ENCODE results near the gene SULF2. TPM values are rescaled to one million over a fixed set of nuclear protein-coding genes. Genes with fewer than 3 reads are reported as not detected.

The SULF2 gene
- total RNA-seq, 1 donor from 2014 or later: 0.20 TPM

DNA sequence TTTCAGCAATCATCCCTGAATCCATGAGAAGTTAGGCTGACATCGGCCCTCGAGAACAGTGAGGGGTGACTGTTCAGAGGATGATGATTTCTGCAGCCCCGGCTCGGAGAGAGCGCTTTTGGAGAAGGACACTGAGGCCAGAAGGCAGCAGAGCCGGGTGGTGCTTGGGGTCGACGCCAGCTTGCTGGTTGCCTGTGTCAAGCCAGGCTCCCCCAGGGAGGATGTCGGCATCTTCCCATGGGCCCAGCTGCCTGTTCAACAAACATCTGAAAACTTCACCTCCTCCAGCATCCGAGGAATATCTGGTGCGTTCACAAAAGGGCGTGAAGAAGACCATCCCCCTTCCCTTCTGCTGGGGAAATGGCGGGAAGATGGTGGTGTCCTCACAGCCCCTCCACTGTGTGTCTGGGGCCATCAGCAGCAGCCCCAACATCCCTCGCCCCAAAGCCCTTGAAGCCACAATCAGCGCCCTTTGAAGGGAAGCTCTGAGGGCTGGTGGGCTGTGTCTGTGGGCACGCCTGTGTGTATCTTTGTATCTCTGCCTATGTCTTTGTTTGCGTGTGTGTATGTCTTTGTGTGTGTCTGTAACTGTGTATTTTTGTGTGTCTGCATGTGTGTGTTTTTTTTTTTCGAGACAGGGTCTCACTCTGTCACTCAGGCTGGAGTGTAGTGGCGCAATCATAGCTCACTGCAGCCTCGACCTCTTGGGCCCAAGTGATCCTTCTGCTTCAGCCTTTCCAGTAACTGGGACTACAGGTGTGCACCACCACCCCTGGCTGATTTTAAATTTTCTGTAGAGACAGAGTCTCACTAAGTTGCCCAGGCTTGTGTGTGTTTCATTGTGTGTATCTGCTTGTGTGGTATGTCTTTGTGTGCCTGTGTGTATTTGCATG is 97.9 kb downstream of the SULF2 start:
- peaks cover 2% of the 10 kb centered on the region for H3K27me3 Mint-ChIP-seq
- POLR2A ChIA-PET: no interaction called here
- intact Hi-C loops (cut with micrococcal nuclease): no loop called here

DNA sequence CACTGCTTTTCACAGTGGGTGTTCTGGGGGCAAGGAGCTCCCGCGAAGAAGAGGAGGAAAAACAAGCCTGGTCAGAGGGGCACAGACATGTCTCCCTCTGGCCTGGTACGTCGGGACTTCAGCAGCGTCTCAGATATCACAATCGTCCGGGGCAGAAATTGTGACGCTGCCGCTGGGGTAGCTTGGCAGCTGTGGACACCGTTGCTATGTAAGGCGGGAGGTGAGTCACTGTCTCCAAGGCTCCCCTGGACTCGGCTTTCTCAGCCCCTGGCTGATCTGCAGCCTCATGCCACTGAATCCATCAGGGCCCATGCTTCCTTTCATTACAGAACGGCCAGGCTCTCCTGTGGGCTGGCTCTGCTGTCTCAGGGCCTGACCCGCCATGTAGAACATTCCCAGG is 98.7 kb downstream of the SULF2 start:
- ATAC-seq (ENCODE audit: low read depth) (no peak), DNase-seq (no peak)
- peaks cover 2% of the 10 kb centered on the region for H3K27me3 Mint-ChIP-seq
- CTCF ChIA-PET: no interaction called here
- H3K36me3 Mint-ChIP-seq (ENCODE audit: low read depth): no peaks in the 10 kb centered on the region
- no peaks in the 10 kb centered on the region for H3K4me1 Mint-ChIP-seq
- TF ChIP-seq, protein P1, sequence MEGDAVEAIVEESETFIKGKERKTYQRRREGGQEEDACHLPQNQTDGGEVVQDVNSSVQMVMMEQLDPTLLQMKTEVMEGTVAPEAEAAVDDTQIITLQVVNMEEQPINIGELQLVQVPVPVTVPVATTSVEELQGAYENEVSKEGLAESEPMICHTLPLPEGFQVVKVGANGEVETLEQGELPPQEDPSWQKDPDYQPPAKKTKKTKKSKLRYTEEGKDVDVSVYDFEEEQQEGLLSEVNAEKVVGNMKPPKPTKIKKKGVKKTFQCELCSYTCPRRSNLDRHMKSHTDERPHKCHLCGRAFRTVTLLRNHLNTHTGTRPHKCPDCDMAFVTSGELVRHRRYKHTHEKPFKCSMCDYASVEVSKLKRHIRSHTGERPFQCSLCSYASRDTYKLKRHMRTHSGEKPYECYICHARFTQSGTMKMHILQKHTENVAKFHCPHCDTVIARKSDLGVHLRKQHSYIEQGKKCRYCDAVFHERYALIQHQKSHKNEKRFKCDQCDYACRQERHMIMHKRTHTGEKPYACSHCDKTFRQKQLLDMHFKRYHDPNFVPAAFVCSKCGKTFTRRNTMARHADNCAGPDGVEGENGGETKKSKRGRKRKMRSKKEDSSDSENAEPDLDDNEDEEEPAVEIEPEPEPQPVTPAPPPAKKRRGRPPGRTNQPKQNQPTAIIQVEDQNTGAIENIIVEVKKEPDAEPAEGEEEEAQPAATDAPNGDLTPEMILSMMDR (IDR thresholded peaks at IDR 0.05): no peak
- H3K27ac Mint-ChIP-seq: no peak overlapping the region
- no peak overlapping the region for H3K4me3 Mint-ChIP-seq
- POLR2A ChIA-PET: no interaction called here
- peaks cover 6% of the 10 kb centered on the region for H3K9me3 Mint-ChIP-seq
- intact Hi-C loops (cut with micrococcal nuclease): no loop called here

More for the DNA sequence above, 97.9 kb downstream of the SULF2 start:
- TF ChIP-seq, protein P1 (IDR thresholded peaks at IDR 0.05): no peak
- Mint-ChIP-seq H3K36me3 (ENCODE audit: low read depth) (no peaks in the 10 kb centered on the region), H3K4me1 (no peaks in the 10 kb centered on the region), H3K4me3 (no peak overlapping the region), H3K27ac (no peak overlapping the region), H3K9me3 (peaks cover 8% of the 10 kb centered on the region)
- ATAC-seq (ENCODE audit: low read depth) (no peak), DNase-seq (no peak)
- CTCF ChIA-PET: no interaction called here

DNA sequence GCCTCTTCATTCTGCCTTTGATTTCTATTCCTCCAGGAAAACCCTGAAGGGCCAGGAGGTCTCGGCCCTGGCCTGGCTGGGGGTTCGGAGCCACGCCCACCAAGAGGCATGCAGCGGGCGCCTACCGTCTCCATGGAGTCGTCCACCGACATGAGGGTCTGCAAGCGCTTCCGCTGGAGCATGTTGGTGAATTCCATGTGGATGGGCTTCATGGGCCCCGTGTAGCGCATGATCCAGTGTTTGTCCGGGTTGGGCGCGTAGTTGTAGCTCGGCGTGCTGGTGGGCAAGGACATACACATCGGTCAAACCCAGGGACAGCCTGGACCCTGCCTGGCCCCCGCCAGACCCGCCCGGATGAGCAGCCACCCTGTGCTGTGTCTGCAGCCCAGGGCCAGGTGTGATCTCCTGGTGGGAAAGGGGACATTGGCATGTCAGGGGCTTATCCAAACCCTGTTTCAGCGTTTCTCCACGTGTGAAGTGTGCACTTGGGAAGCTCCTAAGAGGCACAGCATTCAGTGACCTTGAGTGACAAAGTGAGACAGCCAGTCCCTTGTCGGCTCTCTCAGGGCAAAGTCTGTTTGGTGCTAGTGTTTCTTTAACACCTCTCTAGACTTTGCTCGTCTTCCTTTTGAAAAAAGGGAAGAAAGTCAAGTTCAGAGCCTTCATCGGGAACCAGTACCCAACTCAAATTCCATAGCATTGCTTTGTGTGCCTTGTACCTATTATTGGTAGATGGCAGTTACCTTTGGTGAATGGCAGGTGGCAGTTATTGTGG is 100.8 kb downstream of the SULF2 start:
- DNase-seq (no peak), ATAC-seq (ENCODE audit: low read depth) (no peak)
- TF ChIP-seq, protein P1 (IDR thresholded peaks at IDR 0.05): no peak
- intact Hi-C loops (cut with micrococcal nuclease): no loop called here
- CTCF ChIA-PET: interaction anchor here (1.3 kb wide), 1 partner anchor 936 kb away, joined by 4 read pairs; no protein-coding TSS in a partner anchor
- Mint-ChIP-seq H3K27ac (no peak overlapping the region), H3K4me3 (no peak overlapping the region), H3K36me3 (ENCODE audit: low read depth) (no peaks in the 10 kb centered on the region), H3K9me3 (no peaks in the 10 kb centered on the region), H3K4me1 (no peaks in the 10 kb centered on the region), H3K27me3 (no peaks in the 10 kb centered on the region)
- POLR2A ChIA-PET: no interaction called here

DNA sequence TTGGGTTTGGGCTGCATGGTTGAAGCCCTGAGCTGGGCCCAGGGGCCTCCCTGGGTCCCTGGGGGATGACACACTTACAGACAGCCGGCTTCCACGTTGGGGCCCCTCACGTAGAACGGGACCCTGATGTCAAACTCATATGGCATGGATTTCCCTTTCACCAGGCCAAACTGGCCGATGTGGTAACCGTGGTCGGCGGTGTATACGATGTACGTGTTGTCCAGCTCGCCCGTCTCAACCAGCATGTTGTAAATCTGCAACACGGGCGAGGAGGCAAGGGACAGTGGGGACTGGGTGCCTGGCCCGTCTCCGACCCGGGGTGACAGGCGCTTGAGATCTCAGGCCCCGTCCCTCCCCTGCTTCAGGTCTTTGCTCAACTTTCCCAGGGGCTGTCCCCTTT is 102.4 kb downstream of the SULF2 start:
- H3K27me3 Mint-ChIP-seq: no peaks in the 10 kb centered on the region
- H3K4me3 Mint-ChIP-seq: no peak overlapping the region
- no peak overlapping the region for H3K27ac Mint-ChIP-seq
- ChIA-PET CTCF (interaction anchor here (10.5 kb wide), 1 partner anchor 938 kb away, joined by 147 read pairs; no protein-coding TSS in a partner anchor), POLR2A (no interaction called here)
- intact Hi-C loops (cut with micrococcal nuclease): no loop called here
- no peaks in the 10 kb centered on the region for H3K4me1 Mint-ChIP-seq
- no peak for ATAC-seq (ENCODE audit: low read depth)
- no peaks in the 10 kb centered on the region for H3K9me3 Mint-ChIP-seq
- H3K36me3 Mint-ChIP-seq (ENCODE audit: low read depth): no peaks in the 10 kb centered on the region
- DNase-seq: no peak
- TF ChIP-seq, protein P1 (IDR thresholded peaks at IDR 0.05): no peak
